ENCODE measurements around the gene NSG1. TPM values are rescaled to one million over a fixed set of nuclear protein-coding genes. Genes with fewer than 3 reads are reported as not detected.

Gene NSG1
- total RNA-seq, 1 experiment from 2014 or later, result not detected

DNA sequence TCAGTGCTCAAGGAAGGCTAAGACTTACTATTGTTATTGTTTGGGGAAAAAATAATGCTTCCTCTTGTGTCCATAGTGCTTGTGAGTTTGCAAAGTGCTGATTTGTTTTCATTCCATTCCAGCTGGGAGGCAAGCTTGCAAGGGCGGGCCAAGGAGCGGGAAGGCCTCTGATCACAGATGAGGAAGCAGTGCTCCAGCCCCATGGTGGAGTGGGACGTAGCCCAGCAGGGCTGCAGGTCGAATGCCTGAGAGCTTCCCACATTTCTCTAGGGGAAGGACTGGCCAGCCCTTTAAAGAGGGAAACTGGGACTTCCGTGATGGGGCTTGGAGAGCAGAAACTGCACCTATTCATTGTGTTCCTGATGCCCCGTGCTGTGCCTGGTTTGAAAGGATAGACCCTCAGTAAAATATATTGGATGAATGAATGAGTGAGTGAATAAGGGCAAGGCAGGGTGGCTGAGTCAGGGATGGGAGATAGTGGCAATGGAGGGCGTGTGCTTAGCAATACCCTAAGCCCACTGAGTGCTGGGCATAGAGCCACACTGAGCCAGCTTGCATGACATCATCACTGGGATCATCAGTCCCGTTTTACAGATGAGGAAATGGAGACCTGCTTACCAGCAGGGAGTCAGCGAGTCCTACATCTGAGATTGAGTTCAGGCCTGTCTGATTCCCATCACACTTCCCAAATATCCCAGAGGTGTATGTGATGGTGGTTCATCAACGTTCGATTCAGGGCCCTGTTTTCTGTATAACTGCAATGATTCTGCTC is 17.9 kb upstream of the NSG1 start:
- no peak for DNase-seq (ENCODE audit: low spot score)

DNA sequence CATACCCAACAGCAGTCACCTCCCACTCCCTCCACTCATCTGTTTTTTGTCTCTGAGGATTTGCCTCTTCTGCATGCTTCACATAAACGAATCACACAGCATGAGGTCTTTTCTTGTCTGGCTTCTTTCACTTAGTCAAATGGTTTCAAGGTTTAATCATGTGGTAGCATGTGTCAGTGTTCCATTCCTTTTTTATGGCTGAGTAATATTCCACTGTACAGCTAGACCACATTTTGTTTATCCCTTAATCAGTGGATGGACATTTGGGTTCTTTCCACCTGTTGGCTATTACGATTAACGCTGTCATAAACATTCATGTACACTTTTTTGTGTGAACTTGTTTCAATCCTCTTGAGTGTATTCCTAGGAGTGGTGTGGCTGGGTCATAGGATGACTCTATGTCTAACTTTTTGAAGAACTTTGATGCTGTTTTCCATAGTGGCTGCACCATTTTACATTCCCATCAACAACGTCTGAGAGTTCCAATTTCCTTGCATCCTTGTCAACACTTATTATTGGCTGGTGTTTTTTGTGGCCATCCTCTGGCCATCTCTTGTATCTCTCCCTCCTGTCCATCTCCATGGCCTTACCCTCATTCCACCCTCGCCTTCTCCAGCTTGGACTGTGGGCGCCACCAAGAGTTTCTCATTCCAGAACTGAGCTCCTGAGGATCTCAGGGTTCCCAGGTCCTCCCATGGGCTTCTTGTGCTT is 12.4 kb upstream of the NSG1 start:
- DNase-seq (ENCODE audit: low spot score), result no peak

DNA sequence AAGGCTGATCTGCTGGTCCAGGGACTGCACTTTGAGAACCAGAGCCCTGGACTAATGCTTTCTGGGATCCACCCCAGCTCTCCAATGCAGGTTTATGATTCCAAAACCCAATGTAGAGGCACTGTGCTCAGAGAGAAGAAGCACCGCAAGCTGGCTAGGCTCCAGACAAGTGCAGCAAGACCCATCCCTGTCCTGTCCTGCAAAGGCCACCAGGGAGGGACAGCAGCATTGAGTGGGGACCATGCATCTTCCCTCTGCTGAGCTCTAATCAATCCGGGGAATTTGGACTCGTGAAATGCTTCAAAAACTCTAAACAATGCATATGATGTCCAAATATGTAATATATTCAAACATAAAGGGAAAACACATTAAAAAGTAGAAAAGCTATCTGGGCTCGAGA is 10.8 kb upstream of the NSG1 start:
- no peak for DNase-seq (ENCODE audit: low spot score)

DNA sequence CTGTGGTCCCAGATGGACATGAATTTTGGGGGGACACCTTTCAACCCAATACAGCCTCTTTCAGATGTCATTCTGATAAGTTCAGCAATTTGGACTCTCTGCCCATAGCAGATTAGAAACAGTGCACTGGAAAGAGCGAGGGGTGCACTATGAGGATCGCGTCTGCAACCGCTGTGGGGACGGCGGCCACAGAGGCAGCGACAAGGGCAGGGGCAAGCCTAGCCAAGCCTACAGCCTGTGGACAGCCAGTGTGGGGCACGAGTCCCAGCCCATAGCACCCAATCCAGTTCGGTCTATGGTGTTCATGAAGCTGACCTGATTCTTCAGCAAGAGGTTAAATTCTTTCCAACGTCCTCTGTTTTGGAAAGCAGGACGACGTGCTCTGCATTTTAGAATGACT is 9.7 kb upstream of the NSG1 start:
- DNase-seq (ENCODE audit: low spot score), result no peak

DNA sequence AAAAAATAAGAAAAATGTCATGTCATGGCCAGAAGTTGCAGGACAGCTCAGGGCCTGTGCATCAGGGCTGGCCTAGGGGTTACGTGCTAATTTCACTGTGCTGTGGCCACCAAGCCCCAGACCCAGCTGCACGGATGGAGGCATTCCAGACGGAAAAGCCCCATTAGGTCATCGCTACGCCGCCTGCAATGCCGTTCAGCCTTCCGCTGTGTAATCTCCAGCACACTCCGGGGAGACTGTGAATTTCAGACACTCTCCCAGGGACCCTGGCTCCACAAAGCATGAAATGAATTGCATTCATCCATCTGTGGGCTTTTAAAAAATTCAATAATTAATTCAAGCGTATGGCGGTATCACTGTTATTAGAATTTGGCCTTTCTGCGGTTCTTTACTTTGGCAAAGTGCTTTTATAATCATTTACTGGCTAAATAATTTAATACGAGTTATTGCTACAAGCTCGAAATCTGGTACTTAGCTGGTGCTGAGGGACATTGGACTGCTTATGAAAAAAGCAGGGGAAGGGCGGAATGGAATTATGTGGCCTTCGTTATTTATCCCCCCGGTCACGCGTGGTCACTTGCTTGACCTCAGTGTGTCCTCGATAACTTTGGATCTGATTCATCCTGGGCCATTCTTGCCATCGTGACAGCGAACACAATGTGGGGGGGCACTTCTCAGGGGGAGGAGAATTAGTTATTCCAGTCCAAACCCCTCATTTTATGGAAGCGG is 9.0 kb upstream of the NSG1 start:
- DNase-seq (ENCODE audit: low spot score), result no peak

DNA sequence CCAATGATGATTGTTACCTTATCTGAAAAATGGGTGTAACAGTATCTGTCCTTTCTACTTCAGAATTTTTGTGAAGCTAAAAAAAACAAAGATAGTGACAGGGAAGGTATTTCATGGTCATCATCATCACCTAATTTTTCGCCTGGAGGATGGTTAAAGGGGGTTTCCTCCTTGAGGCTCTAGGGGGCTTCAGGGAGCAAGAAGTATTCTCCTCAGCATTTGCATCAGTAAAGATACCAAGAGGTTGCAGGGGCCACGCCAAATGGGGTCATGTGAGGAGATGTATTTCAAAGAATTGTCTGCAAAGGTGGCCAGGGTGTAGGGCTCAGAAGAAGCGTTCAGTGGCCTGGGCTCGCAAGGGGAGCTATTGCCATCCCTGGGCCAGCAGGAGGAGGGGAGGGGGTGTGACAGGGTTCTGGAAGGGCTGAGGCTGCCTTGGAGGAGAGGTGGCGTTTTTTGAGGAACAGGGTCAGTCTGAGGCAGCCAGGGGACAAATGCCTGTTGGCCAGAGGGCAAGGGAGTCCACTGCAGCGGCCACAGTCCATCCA is 7.3 kb upstream of the NSG1 start:
- DNase-seq (ENCODE audit: low spot score), result no peak

DNA sequence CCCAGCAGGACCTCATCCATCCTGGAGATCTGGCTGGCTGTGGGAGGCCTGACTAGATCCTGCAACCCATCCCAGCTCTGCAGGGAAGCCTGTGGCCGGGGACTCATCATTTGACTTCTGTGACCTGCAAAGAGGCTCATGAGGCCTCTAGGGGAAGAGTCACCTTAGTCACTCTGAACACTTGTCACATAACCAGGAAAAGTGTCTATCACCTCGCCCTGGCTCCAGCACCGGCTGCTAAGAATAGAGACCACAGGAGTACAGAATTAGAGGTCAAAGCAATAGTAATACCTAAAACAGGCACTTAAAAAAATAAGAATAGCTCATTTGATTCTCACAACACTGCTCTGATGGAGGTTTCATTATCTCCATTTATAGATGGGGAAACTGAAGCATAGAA is 3.8 kb upstream of the NSG1 start:
- no peak for DNase-seq (ENCODE audit: low spot score)

DNA sequence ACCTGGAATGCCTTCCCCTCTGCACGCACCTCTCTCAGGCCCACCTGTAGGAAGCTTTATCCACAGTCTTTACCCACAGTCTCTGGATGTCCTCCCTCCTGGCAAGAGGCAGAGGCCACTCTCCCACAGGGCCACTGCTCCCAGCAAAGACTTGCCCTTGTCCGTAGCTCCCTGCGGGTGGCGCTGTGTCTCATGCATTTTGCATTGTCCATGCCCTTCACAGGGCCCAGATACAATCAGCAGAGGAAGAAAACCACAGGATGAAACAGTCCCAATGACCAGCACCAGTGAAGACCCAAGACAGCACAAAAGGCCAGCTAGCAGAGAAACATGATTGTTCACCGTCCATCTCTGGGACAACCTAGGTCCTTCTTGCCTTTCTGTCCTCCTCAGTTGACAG is 2.1 kb upstream of the NSG1 start:
- DNase-seq (ENCODE audit: low spot score), result no peak

DNA sequence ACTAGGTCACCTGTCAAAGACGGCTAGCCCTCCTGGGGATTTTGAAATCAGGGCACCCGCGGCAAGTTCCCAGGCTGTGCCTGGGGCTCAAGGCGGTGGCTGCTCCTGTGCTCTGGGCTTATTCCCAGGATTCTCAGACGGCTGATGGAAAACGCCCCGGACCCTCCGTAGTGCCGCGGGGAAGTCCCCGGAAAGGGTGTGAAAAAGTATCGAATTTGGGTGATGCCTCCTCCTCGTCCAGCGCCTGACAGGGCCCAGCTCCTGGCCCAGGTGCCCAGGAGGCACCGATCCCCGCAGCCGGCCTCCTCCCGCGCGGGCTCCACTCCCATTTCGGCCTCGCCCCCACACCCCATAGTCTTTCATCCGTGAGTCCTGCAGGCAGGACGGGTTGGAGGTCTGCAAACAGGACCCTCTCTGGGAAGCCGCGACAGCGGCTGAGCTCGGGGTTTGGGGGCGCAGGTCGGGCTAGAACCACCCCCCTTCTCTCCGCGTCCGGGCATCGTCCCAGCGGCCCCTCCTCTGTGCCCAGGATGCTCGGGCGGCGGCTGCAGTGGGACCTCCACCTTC is 1.1 kb upstream of the NSG1 start:
- no peak for DNase-seq (ENCODE audit: low spot score)

DNA sequence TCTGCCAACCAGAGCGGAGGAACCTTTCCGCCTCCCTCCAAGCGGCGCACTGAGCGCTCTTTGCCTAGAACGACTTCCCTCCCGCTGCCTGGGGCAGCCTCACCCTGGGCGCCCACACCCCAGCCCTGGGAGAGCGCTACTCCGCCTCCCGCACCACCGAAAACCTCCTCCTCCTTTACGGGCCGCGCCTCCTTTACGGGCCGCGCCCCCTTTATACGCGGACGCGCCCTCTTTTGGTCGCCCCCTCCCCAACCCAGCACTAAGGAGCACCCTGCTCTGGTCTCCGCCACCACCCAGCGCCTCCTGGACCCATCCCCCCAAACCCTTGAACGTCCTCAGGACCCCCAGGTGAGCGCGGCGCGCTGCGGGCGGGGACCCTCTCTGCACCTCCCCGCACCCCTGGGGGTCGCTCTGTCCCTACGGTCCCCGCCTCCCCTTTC is 586 bp upstream of the NSG1 start:
- DNase-seq (ENCODE audit: low spot score), result no peak

DNA sequence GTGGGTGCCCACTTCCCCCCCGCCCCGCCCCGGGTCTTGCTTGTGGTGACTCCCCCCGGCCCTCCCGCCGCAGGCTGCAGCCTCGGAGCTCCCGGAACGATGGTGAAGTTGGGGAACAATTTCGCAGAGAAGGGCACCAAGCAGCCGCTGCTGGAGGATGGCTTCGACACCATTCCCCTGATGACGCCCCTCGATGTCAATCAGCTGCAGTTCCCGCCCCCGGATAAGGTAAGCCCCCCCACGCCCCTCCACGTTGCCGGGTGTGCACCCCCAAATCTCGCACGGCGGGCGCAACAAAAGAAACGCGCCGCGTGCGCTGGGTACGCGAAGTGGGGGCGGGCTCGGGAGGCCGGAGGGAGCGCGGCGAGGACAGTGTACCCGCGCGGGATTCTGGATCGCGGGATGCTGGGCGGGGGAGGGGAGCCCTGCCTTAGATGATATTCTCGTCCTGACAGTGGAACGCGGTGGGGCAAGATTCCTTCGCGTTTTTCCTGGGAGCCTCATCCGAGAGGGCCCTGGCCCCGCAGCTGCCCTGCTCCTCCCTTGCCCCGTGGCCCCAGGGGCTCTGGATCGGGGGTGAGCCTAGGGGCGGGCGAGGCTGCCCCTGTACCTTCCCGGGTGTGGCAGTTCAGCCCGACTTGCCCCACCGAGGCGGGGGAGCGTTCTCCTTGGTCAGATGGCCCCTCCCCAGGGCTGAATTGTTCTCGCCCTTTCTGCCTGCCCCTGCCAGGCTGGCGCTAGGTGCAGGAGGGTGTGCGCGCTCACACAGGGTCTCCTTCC is 819 bp downstream of the NSG1 start:
- no peak for DNase-seq (ENCODE audit: low spot score)

DNA sequence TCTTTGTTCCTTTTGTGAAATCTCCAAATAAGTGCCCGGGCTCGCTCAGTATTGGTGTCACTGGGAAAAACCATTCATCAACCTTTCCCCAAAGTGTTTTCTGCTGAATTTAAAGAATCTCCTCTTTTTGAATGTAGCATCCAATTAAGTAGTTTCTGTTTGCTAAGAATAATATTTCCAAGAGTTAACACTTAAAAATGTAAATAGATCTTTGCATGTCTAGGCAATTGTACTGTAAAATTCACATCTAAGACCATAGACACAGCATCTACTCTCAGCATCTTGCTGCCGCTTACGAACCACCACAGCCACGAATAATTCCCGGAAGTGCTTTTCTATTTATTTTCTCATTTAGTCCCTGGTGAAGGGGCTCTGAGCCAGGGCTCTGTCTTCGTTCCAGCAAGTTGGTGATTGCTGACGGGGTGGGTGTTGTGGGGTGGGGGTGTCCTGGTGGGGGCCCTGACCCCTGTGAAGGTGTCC is 1.4 kb downstream of the NSG1 start:
- no peak for DNase-seq (ENCODE audit: low spot score)

DNA sequence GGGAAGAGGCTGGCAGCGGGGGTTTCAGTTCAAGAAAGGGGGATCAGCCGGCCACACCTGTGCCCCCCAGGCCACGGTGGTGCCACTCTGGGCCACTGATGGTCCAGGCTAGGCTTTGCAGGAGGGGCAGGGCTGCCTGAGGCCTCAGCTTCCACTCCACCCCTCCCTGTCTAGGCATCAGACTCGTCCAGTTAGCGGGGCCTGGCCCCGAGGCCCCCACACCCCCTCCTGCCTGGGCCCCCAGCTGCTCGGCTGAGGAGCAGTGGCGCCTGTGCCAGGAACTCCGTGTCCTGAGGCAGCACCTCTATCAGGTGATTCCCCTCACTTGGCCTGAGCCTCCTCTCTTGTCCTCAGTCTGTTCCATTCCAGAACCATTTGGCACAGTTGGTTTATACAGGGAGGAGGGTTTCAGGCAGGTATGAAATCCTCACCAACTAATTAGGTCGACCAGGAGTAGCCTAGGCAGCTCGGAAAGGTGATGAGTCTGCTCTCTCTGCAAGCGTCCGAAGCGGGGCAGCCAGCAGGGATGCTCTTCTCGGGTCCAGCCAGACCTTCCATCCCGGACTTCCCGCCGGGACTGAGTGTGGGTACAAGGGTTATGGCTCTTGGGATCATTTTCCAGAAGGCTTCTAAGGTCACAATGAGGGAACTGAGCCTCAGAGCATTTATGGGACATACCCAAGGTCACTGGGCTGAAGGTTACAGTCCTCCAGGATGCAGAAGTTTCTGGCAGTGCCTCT is 2.1 kb downstream of the NSG1 start:
- DNase-seq (ENCODE audit: low spot score), result no peak

DNA sequence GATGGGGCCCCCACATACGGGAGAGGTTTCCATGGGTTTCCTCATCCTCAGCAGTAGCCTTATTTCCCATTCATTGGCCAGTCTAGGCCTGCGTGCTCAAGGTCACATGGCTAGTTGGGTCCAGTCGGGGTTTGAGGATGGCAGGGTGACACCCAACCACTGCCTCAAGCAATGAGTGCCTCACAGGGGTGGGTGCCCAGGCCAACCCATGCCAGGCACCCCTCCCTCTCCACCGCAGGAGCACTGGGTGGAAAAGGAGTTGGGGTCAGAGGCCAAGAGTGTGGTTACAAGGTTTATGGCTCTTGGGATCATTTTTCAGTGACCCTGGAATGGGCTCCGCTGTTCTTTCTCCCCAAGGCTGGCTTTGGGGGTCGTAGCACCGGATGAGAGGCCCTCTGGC is 3.1 kb downstream of the NSG1 start:
- DNase-seq (ENCODE audit: low spot score), result no peak

DNA sequence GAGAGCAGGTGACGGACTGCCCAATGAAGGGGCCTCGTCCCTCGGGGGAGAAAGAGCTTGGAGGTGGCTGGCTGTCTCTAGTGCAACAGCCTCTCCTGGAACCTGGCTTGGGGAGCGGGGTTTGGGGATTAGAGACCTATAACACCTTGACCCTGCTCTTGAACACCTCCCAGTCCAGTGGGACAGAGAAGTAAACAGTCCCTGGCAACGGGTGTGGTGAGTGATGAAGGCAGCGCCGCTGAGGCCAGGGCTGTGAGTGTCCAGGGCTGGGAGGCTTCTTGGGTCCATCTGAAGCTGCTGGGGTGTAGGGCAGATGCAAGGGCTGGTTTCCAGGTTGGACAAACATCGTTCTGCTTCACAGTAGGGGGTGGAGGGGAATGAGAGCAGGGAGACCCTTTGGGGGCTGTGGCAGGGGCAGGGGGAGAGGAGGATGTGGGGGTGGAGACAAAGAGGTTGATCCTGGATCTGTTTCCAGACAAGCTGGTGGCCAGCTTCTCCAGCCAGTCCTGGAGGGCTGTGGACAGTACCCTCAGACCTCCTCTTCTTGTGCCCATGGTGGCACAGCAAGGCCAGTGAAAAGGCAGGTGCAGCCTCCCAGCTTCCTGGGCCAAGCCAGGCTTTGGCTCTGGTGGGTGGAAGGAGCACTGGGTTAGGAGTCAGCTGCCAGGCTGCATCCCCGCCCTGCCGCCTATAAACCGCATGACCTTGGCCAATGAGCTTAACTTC is 3.8 kb downstream of the NSG1 start:
- DNase-seq (ENCODE audit: low spot score), result no peak

DNA sequence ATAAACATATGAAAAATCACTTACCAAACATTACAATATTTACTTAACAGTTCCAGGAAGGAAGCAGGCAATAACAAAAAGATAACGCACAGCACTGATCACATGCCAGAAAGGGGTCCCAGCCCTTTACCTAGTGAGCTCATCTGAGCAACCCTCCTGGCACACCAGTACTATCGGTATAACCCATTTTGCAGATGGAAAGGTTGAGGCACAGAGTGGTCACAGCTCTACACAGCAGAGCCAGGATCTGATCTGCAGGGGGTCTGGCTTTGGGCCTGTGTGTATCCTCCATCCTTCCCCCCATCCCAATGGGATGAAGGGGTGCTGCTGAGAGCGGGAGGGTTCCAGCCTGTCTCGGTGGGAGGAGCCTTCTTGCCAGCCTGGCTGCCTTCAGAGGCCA is 5.0 kb downstream of the NSG1 start:
- no peak for DNase-seq (ENCODE audit: low spot score)

DNA sequence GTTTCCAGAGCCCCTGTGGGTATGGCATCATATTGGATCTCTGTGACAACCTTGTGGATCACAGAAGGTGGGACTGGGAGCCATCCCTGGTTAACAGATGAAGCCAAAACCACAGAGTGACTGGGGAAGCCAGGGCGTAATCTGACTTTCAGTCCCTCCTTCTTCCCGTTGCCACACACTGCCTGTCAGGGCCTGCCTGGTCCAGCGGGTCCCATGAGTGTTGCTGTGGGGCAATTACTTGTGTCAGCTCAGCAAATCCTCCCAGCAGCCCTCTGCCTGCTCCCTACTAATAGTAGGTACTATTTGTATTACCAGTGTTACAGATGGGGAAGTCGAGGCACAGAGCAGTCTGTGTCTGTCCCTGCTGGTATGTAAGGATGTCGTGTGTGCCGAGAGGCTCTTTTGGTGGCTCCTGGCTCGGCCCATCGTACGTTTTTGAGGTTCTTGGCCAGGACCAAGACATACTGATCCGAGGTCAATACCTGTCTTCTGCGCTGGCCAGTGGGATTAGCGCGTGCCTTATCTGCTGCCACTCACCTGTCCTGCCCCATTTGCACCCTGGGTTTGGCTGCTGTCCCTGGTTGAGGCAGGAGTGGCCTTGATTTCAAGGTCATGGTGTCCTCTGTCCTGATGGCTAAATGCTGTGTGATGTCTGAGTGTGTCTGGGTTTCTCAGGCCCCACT is 5.7 kb downstream of the NSG1 start:
- no peak for DNase-seq (ENCODE audit: low spot score)

DNA sequence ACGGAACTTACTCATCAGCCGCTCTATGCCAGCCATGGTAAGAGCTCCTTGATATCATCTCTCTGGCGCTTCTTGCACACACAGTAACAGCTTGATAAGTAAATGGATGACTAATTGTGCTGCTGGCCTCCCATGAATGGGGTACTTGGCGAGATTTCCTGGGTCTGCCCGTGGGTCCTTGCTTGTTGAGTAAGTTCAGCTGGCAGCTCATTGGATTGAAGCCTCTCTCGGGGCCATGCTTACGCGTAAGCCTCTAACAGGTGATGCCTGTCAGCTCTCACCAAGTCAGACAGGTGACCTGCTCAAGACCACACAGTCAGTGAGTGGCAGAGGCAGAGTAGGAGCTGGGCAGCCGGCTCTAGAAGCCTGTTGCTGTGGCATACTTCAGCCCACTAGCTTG is 7.7 kb downstream of the NSG1 start:
- no peak for DNase-seq (ENCODE audit: low spot score)

DNA sequence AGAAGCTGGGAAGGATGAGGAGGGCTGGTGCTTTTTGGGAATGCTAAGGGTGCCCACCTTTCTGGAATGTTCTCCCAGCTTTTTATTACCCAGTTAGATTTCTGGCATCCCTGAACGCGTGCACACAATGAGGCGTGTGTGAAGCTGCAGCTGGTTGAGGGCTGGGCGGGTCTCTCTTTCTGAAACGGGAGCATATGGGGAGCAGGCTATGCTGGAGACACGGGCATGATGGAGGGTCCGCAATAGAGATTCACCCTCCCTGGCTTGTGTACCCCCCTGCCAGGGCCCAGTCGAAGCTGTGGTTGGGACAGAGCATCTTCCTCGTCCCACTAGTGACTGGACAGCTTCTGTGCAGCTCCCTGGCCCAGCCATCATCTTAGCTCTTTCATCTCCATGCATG is 8.5 kb downstream of the NSG1 start:
- DNase-seq (ENCODE audit: low spot score), result no peak
